Osteoblast (primary cell): ENCODE measurements around the gene CCDC146. TPM values are rescaled to one million over a fixed set of nuclear protein-coding genes. Genes with fewer than 3 reads are reported as not detected.

Experiments
- DNase-seq: peaks from one replicate; pipeline ENCODE4 v3.0.0; 2011; ENCODE audit warnings: low spot score, mixed read lengths; ENCODE audit not compliant: insufficient read length; ENCODE audit errors: missing footprints
- H2AFZ ChIP-seq: 2 replicates; pipeline ENCODE4 v1.6.0; 2011; ENCODE audit warnings: mild to moderate bottlenecking, low read length
- H3K27ac ChIP-seq: 2 replicates; pipeline ENCODE4 v1.5.1; 2011; ENCODE audit warnings: mild to moderate bottlenecking, low read depth, low read length, moderate library complexity
- H3K27me3 ChIP-seq: 2 replicates; pipeline ENCODE4 v1.6.0; 2012; ENCODE audit warnings: mild to moderate bottlenecking, control low read depth, inconsistent platforms, low read length, moderate library complexity; ENCODE audit not compliant: insufficient read depth
- H3K36me3 ChIP-seq: 2 replicates; pipeline ENCODE4 v1.5.1; 2011; ENCODE audit warnings: mild to moderate bottlenecking, low read length, control low read depth, moderate library complexity; ENCODE audit not compliant: insufficient read depth
- H3K4me1 ChIP-seq: 2 replicates; pipeline ENCODE4 v1.5.1; 2011; ENCODE audit warnings: mild to moderate bottlenecking, low read length, control low read depth, moderate library complexity; ENCODE audit not compliant: insufficient read depth
- H3K4me2 ChIP-seq: 2 replicates; pipeline ENCODE4 v1.6.0; 2011; ENCODE audit warnings: mild to moderate bottlenecking, low read length; ENCODE audit not compliant: insufficient read depth
- H3K4me3 ChIP-seq: fragments of 200-600 bp; sonication (generic); 3 replicates; pipeline ENCODE4 v1.5.1; 2012; ENCODE audit warnings: mild to moderate bottlenecking, low read length, inconsistent platforms; ENCODE audit not compliant: insufficient read depth
- H3K79me2 ChIP-seq: 2 replicates; pipeline ENCODE4 v1.6.0; 2012; ENCODE audit warnings: mild to moderate bottlenecking, low read length, control low read depth, inconsistent platforms; ENCODE audit not compliant: insufficient read depth
- H3K9me3 ChIP-seq: 2 replicates; pipeline ENCODE4 v1.5.1; 2011; ENCODE audit warnings: low read depth, low read length, control low read depth
- H4K20me1 ChIP-seq: 2 replicates; pipeline ENCODE4 v1.6.0; 2012; ENCODE audit warnings: mild to moderate bottlenecking, low read length, control low read depth; ENCODE audit not compliant: insufficient read depth
- CTCF ChIP-seq: IDR thresholded peaks from 2 replicates; pipeline ENCODE4 v1.5.1; 2011; ENCODE audit warnings: mild to moderate bottlenecking, low read depth, low read length, moderate library complexity; ENCODE audit errors: extremely low read depth
- total RNA-seq: library from RNA; depleted of rRNA; stranded (reverse); fragments of >200 nt; gene quantifications from 2 replicates; pipeline ENCODE4 v1.2.3, GENCODE V29; 2012

Gene CCDC146
- total RNA-seq, 1 donor = 5.1 TPM

GRCh38 chr7:77184463-77184862 is 62.0 kb downstream of the CCDC146 start:
- H3K36me3 ChIP-seq = no peaks in the 10 kb centered on the region
- H3K79me2 ChIP-seq = no peaks in the 10 kb centered on the region
- H3K4me3 ChIP-seq = no peak overlapping the region
- H3K4me2 ChIP-seq = no peak overlapping the region
- no peaks in the 10 kb centered on the region for H4K20me1 ChIP-seq
- no peaks in the 10 kb centered on the region for H3K4me1 ChIP-seq
- H2AFZ ChIP-seq = no peak overlapping the region
- no peaks in the 10 kb centered on the region for H3K27me3 ChIP-seq
- no peak for TF ChIP-seq CTCF
- H3K27ac ChIP-seq = no peak overlapping the region
- no peak for DNase-seq
- H3K9me3 ChIP-seq = no peaks in the 10 kb centered on the region

- no peaks in the 10 kb centered on the region for H4K20me1 ChIP-seq
- no peak for TF ChIP-seq CTCF
- H3K36me3 ChIP-seq = no peaks in the 10 kb centered on the region
- no peak overlapping the region for H3K4me3 ChIP-seq
- H3K27ac ChIP-seq = no peak overlapping the region
- DNase-seq = no peak
- H3K27me3 ChIP-seq = no peaks in the 10 kb centered on the region
- no peak overlapping the region for H2AFZ ChIP-seq
- H3K4me2 ChIP-seq = no peak overlapping the region
- H3K4me1 ChIP-seq = no peaks in the 10 kb centered on the region
- H3K9me3 ChIP-seq = no peaks in the 10 kb centered on the region
- no peaks in the 10 kb centered on the region for H3K79me2 ChIP-seq
Observed at GRCh38 chr7:77184990-77185389, 62.6 kb downstream of the CCDC146 start.

- no peaks in the 10 kb centered on the region for H3K36me3 ChIP-seq
- no peak for DNase-seq
Observed at GRCh38 chr7:77185866-77186265, 63.5 kb downstream of the CCDC146 start.

More at GRCh38 chr7:77185866-77186265, 63.5 kb downstream of the CCDC146 start:
- Histone ChIP-seq H3K4me2 (no peak overlapping the region), H3K27ac (no peak overlapping the region), H3K27me3 (no peaks in the 10 kb centered on the region), H3K9me3 (no peaks in the 10 kb centered on the region), H4K20me1 (no peaks in the 10 kb centered on the region), H2AFZ (no peak overlapping the region), H3K4me1 (no peaks in the 10 kb centered on the region), H3K79me2 (no peaks in the 10 kb centered on the region), H3K4me3 (no peak overlapping the region)
- no peak for TF ChIP-seq CTCF
